PC-3 (cell line): ENCODE measurements around the gene ULBP2. TPM values are rescaled to one million over a fixed set of nuclear protein-coding genes. Genes with fewer than 3 reads are reported as not detected.
"Not testable (repeated sequence)": the region's sequence is repeated elsewhere in the genome, so short reads cannot be mapped to it uniquely, and the experiment has no call there.

Source experiments
- ATAC-seq: fragments of 200-7000 bp; cut with Tn5 transposase; 2 replicates; pipeline ENCODE4 v1.9.1; 2020; ENCODE audit warnings: mild to moderate bottlenecking, moderate library complexity
- BruUV-seq: library from RNA; stranded (reverse); fragments of 400-500 nt; replicated peaks from 2 replicates; lab custom pipeline; 2021; lab: Mats Ljungman, UMichigan
- CTCF ChIA-PET: fragments of 300-600 bp; sonication (Branson Sonifier 250); formaldehyde crosslinking; loops from one replicate; lab custom pipeline; 2022; ENCODE audit warnings: antibody characterized with exemption; lab: Charles Lee
- POLR2A ChIA-PET: fragments of 300-600 bp; sonication (Branson Sonifier 250); formaldehyde crosslinking; loops from one replicate; lab custom pipeline; 2022; ENCODE audit warnings: antibody characterized with exemption; ENCODE audit not compliant: unreplicated experiment; lab: Charles Lee
- DNase-seq: peaks from one replicate; pipeline ENCODE4 v3.0.0-alpha.2; 2015
- H2AFZ ChIP-seq: fragments of 300-600 bp; sonication (generic); 2 replicates; pipeline ENCODE4 v1.6.0; 2016; ENCODE audit warnings: antibody characterized with exemption, low read length
- H3F3A ChIP-seq: fragments of 300-600 bp; sonication (generic); one replicate; pipeline ENCODE4 v1.6.0; 2017; ENCODE audit warnings: antibody characterized with exemption, low read length, control low read depth, mild to moderate bottlenecking; ENCODE audit not compliant: unreplicated experiment
- H3K27ac ChIP-seq: fragments of 300-600 bp; sonication (generic); 2 replicates; pipeline ENCODE4 v1.5.1; 2016; ENCODE audit warnings: mild to moderate bottlenecking, low read length
- H3K27me3 ChIP-seq: fragments of 300-600 bp; sonication (generic); 2 replicates; pipeline ENCODE4 v1.6.1; 2016; ENCODE audit warnings: low read length, mixed read lengths
- H3K36me3 ChIP-seq: fragments of 300-600 bp; sonication (generic); 2 replicates; pipeline ENCODE4 v1.6.1; 2016; ENCODE audit warnings: low read depth, mixed run types, low read length, mixed read lengths
- H3K4me1 ChIP-seq: fragments of 300-600 bp; sonication (generic); 2 replicates; pipeline ENCODE4 v1.5.1; 2016; ENCODE audit warnings: low read length; ENCODE audit not compliant: insufficient read depth
- H3K4me2 ChIP-seq: fragments of 300-600 bp; sonication (generic); 2 replicates; pipeline ENCODE4 v1.6.0; 2016; ENCODE audit warnings: low read length
- H3K4me3 ChIP-seq: fragments of 300-600 bp; sonication (generic); 2 replicates; pipeline ENCODE4 v1.5.1; 2016; ENCODE audit warnings: mild to moderate bottlenecking, low read length, mixed read lengths
- H3K79me2 ChIP-seq: fragments of 300-600 bp; sonication (generic); 2 replicates; pipeline ENCODE4 v1.6.1; 2017; ENCODE audit warnings: low read length, mixed read lengths
- H3K9ac ChIP-seq: fragments of 300-600 bp; sonication (generic); 2 replicates; pipeline ENCODE4 v1.6.0; 2016; ENCODE audit warnings: mild to moderate bottlenecking, low read length
- H3K9me2 ChIP-seq: fragments of 300-600 bp; sonication (generic); replicated peaks from 2 replicates; pipeline ENCODE4 v1.6.1; 2016; ENCODE audit warnings: mixed run types, low read length, mixed read lengths
- H3K9me3 ChIP-seq: fragments of 300-600 bp; sonication (generic); 2 replicates; pipeline ENCODE4 v1.6.1; 2016; ENCODE audit warnings: low read length, mixed read lengths
- H4K20me1 ChIP-seq: fragments of 300-600 bp; sonication (generic); 2 replicates; pipeline ENCODE4 v1.6.1; 2016; ENCODE audit warnings: low read length, mixed read lengths
- CTCF ChIP-seq: fragments of 300-600 bp; sonication (generic); conservative IDR thresholded peaks from 2 replicates; pipeline ENCODE4 v1.5.1; 2017; ENCODE audit warnings: antibody characterized with exemption, low read depth, mild to moderate bottlenecking, low read length
- EZH2 ChIP-seq: fragments of 300-600 bp; sonication (generic); IDR thresholded peaks from one replicate; pipeline ENCODE4 v1.6.1; 2017; ENCODE audit warnings: antibody characterized with exemption, mild to moderate bottlenecking, low read length; ENCODE audit not compliant: unreplicated experiment
- EZH2phosphoT487 ChIP-seq: fragments of 300-600 bp; sonication (generic); IDR thresholded peaks from 2 replicates; pipeline ENCODE4 v1.6.1; 2018; ENCODE audit warnings: mild to moderate bottlenecking, antibody characterized with exemption, low read length, borderline replicate concordance
- intact Hi-C: fragments of 100-400 bp; cut with micrococcal nuclease; formaldehyde crosslinking; loops from 2 replicates; pipeline ENCODE4 v1.9.0; 2023
- total RNA-seq: library from RNA; depleted of rRNA; stranded (reverse); fragments of >200 nt; gene quantifications from 2 replicates; pipeline ENCODE4 v1.2.3, GENCODE V29; 2014

Gene ULBP2
- total RNA-seq, 1 experiment from 2014 or later, result 8.1 TPM

GRCh38 chr6:149906405-149906804 is 35.4 kb upstream of the ULBP2 start:
- BruUV-seq, result no TSS peak
- Histone ChIP-seq H3F3A (no peaks in the 10 kb centered on the region), H3K9me2 (no peaks in the 10 kb centered on the region), H3K27me3 (no peaks in the 10 kb centered on the region), H3K9me3 (no peaks in the 10 kb centered on the region), H4K20me1 (no peaks in the 10 kb centered on the region), H3K4me1 (no peaks in the 10 kb centered on the region), H2AFZ (no peak overlapping the region), H3K79me2 (no peaks in the 10 kb centered on the region), H3K9ac (no peak overlapping the region), H3K36me3 (no peaks in the 10 kb centered on the region), H3K4me2 (no peak overlapping the region), H3K4me3 (no peak overlapping the region), H3K27ac (no peak overlapping the region)
- TF ChIP-seq CTCF (no peak), EZH2 (no peak), EZH2phosphoT487 (no peak)
- ATAC-seq, result no peak
- intact Hi-C loops, result no loop called here
- CTCF ChIA-PET, result no interaction called here
- no peak for DNase-seq
- POLR2A ChIA-PET, result no interaction called here

- no peaks in the 10 kb centered on the region for H4K20me1 ChIP-seq
- H3F3A ChIP-seq, result no peaks in the 10 kb centered on the region
- H3K9ac ChIP-seq, result no peak overlapping the region
- H3K27me3 ChIP-seq, result no peaks in the 10 kb centered on the region
- ChIA-PET CTCF (no interaction called here), POLR2A (no interaction called here)
- H3K4me2 ChIP-seq, result no peak overlapping the region
- TF ChIP-seq CTCF (no peak), EZH2phosphoT487 (no peak), EZH2 (no peak)
- H3K4me1 ChIP-seq, result no peaks in the 10 kb centered on the region
- H3K4me3 ChIP-seq, result no peak overlapping the region
- no peaks in the 10 kb centered on the region for H3K36me3 ChIP-seq
- ATAC-seq, result no peak
- no peak for DNase-seq
- no peaks in the 10 kb centered on the region for H3K79me2 ChIP-seq
- intact Hi-C loops, result no loop called here
- no peaks in the 10 kb centered on the region for H3K9me2 ChIP-seq
- no peaks in the 10 kb centered on the region for H3K9me3 ChIP-seq
- no peak overlapping the region for H2AFZ ChIP-seq
- no peak overlapping the region for H3K27ac ChIP-seq
- no TSS peak for BruUV-seq
Measured at GRCh38 chr6:149907317-149907716, 34.5 kb upstream of the ULBP2 start.

- intact Hi-C loops, result not testable (repeated sequence)
Measured at GRCh38 chr6:149908480-149908879, 33.3 kb upstream of the ULBP2 start.

More at GRCh38 chr6:149908480-149908879, 33.3 kb upstream of the ULBP2 start:
- H3K36me3 ChIP-seq, H3K9me3 ChIP-seq, H3K79me2 ChIP-seq, H3K9me2 ChIP-seq, ATAC-seq, H4K20me1 ChIP-seq, H3K4me2 ChIP-seq, CTCF ChIA-PET, H3K9ac ChIP-seq, H3K27me3 ChIP-seq, H3F3A ChIP-seq, H3K27ac ChIP-seq, POLR2A ChIA-PET, BruUV-seq, H3K4me3 ChIP-seq, DNase-seq, H3K4me1 ChIP-seq, H2AFZ ChIP-seq: not testable (repeated sequence)
